Epithelial cell of proximal tubule (primary cell): Measurements from ENCODE around the gene C5. TPM values are rescaled to one million over a fixed set of nuclear protein-coding genes. Genes with fewer than 3 reads are reported as not detected.
"Not testable (repeated sequence)": the region's sequence is repeated elsewhere in the genome, so short reads cannot be mapped to it uniquely, and the experiment has no call there.

ENCODE experiments used
- DNase-seq: peaks from one replicate; pipeline ENCODE4 v3.0.0-alpha.2; 2011; ENCODE audit warnings: low read depth
- H3K4me3 ChIP-seq: 2 replicates; pipeline ENCODE4 v1.5.1; 2011; ENCODE audit warnings: low read depth, mild to moderate bottlenecking, low read length
- CTCF ChIP-seq: conservative IDR thresholded peaks from 2 replicates; pipeline ENCODE4 v1.5.1; 2012; ENCODE audit warnings: low read depth, mild to moderate bottlenecking, low read length
- total RNA-seq: library from RNA; depleted of rRNA; stranded (reverse); fragments of >200 nt; gene quantifications from 2 replicates; pipeline ENCODE4 v1.2.3, GENCODE V29; 2015

The C5 gene
- 0.52 and 0.65 TPM in 2 replicates for total RNA-seq

- no peak for DNase-seq
- no peak for TF ChIP-seq CTCF
Measured at GRCh38 chr9:121050128-121050988, at the start of gene C5. Gene C5, minus strand, starts transcription at chr9:121050275. Its CDS starts 29 bp downstream, at chr9:121050246.

DNA sequence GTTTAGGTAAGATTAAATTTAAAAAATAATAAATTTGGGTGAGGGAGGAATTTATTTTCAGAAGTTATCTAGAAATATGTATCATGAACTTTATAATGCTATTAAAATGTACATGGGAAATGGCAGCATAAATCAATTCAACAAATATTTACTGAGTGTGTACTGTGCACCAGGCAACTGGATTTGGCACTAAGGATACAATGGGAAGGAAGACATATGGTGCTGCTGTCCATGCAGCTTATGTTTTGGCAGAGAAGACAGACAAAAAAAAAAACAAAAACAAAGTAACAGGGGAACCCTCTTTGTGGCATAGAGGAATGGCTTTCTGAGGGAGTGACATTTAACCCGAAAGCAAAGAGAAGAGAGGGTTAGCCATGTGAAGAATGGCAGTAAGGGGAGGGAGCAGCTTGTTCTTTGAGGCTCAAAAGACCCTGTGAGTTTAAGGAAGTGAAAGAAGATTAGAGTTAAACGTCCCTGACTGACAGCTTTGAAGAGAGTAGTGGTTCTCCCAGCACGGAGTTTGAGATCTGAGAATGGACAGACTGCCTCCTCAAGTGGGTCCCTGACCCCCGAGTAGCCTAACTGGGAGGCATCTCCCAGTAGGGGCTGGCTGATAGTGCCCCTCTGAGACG is 48.6 kb upstream of the C5 start:
- DNase-seq, result no peak
- H3K4me3 ChIP-seq, result no peak overlapping the region
- no peak for TF ChIP-seq CTCF

More at GRCh38 chr9:121050128-121050988, at the start of gene C5:
- no peak within 1 kb of the TSS for H3K4me3 ChIP-seq

- H3K4me3 ChIP-seq, result no peak overlapping the region
- no peak for TF ChIP-seq CTCF
- no peak for DNase-seq
Measured at GRCh38 chr9:121095057-121095456, 45.0 kb upstream of the C5 start.

DNA sequence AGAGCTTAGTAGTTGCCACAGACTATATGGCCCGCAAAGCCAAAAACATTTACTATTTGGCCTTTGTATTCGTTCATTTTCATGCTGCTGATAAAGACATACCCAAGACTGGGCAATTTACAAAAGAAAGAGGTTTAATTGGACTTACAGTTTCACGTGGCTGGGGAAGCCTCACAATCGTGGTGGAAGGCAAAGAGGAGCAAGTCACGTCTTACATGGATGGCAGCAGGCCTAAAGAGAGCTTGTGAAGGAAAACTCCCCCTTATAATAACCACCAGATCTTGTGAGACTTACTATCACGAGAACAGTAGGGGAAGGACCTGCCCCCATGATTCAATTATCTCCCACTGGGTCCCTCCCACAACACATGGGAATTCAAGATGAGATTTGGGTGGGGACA is 40.7 kb upstream of the C5 start:
- not testable (repeated sequence) for H3K4me3 ChIP-seq, DNase-seq

DNA sequence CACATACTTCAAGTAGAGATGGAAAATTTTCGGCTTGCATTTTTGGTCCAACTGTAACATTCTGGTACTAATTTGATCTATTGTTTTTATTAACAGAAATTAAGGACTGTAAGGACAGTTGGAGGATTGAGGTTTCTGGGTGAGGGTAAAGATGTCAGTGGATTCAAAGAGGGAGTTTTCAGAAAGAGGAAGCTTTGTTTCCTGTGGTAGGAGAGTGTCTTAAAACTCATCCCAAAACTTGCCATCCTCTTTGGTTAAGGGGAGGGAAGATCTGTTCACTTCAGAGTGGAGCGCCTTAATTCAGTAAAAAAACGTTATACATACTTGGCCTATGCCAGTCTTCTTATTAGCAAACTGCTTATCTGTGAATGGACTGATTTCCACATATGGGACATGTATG is 38.5 kb upstream of the C5 start:
- no peak overlapping the region for H3K4me3 ChIP-seq
- no peak for TF ChIP-seq CTCF
- DNase-seq, result no peak

DNA sequence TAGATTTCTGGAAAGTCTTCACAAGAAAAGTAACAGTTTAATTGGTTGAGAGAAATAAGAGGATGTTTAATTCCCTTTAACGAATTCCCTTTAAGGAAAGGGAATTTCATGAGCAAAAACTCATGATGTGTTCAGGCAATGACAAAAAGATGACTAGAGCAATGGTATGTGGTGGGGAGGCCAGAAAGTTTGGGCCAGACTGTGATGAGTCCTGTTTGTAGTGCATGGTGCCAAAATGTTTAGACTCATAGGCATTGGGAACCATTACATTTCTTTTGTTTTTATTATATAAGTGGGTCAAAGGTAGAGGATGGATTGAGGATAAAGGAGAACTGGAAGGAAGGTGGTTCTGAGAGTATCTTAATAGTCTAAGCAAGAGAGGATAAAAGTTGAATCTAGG is 35.6 kb upstream of the C5 start:
- H3K4me3 ChIP-seq, result no peak overlapping the region
- TF ChIP-seq CTCF, result no peak
- DNase-seq, result no peak

- no peak overlapping the region for H3K4me3 ChIP-seq
- DNase-seq, result no peak
- no peak for TF ChIP-seq CTCF
Measured at GRCh38 chr9:121082075-121082474, 32.0 kb upstream of the C5 start.
